ENCODE data around the gene TUBAL3. TPM values are rescaled to one million over a fixed set of nuclear protein-coding genes. Genes with fewer than 3 reads are reported as not detected.

The TUBAL3 gene
- total RNA-seq, 1 experiment from 2014 or later: 0.98 TPM

DNA sequence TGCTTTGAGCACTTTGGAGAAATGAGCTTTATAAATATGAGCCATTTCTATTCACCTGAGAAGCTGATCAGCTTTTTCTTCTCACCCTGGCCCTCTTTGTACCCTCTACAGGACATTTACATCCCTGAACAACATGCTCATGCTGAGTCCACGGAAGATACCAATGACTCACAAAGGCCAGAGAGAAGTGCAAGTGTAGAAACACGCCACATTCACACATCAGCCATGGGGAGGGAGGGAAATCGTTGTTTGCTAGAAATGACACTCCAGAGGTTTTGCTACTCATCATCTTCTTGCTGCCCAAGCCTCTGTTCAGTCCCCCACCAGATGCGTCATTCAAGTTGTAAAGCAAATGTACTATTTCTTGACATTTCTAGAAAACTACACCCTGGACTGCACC is 42.7 kb downstream of the TUBAL3 start:
- DNase-seq (ENCODE audit: low read depth, low spot score) (no peak), ATAC-seq (no peak)
- H4K20me1 ChIP-seq (ENCODE audit: insufficient read depth): no peaks in the 10 kb centered on the region
- no peaks in the 10 kb centered on the region for H3K36me3 ChIP-seq (ENCODE audit: control insufficient read depth in 1 of 2, insufficient read depth in 2 of 2, low read length in 2 of 2)
- ChIA-PET CTCF (no interaction called here), RAD21 (ENCODE audit: low non-redundant PET in 1 of 2, low total read pairs in 2 of 2, uncharacterized antibody in 2 of 2, unreplicated experiment in 2 of 2) (no interaction called here), POLR2A (no interaction called here)
- H3K9ac ChIP-seq (ENCODE audit: low read length): no peak overlapping the region
- no peaks in the 10 kb centered on the region for H3K79me2 ChIP-seq (ENCODE audit: insufficient read depth, low read length)
- intact Hi-C loops (cut with micrococcal nuclease): no loop called here
- H3K4me3 ChIP-seq (replicated peaks in 1 of 2; ENCODE audit: low read depth in 1 of 2, low read length in 2 of 2): no peak overlapping the region
- peaks cover 56% of the 10 kb centered on the region for H3K27me3 ChIP-seq (ENCODE audit: insufficient read depth, low read length)
- H2AFZ ChIP-seq (ENCODE audit: low read depth, low read length, poor library complexity, severe bottlenecking): no peak overlapping the region
- no peaks in the 10 kb centered on the region for H3K4me1 ChIP-seq (ENCODE audit: control insufficient read depth in 1 of 2, insufficient read depth in 2 of 2, low read length in 2 of 2)
- H3K9me2 ChIP-seq (ENCODE audit: insufficient read depth): no peaks in the 10 kb centered on the region
- H3K4me2 ChIP-seq (ENCODE audit: low read length): no peak overlapping the region
- H3K9me3 ChIP-seq (ENCODE audit: control insufficient read depth in 1 of 2, insufficient read depth in 1 of 2, low read depth in 1 of 2, low read length in 2 of 2): no peaks in the 10 kb centered on the region
- H3K27ac ChIP-seq (ENCODE audit: low read depth, low read length): no peak overlapping the region
- TF ChIP-seq FOSL1 (IDR thresholded peaks at IDR 0.05; ENCODE audit: low read depth): no peak
- BruUV-seq (replicated peaks): no TSS peak

DNA sequence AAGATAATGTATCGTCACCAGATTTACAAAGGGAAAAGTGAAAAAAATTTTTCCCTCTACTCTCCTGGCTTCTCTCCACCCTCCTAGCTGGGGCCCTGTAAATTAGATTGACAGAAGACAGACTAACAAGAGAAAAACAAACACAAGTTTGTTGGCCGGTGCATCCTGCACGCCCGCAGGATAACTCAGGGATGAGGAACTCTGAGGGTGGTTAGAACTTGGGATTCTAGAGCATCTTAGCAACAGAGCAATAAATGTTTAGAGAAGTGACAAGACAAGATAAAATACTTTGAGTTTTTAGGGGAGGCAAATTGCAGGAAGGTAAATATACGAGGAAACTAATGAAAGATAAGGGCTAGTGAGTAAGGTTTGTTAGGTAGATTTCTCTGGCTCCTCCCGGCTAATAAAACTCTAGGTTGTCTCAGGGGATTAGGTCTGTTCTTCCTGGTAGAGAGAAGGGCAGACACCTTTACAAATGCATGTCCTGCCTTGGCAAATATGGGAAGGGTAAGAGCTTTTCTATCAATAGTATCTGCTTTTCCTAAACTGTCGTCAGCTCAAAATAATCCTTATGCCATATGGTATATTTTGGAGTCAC is 44.2 kb downstream of the TUBAL3 start:
- Histone ChIP-seq H3K4me3 (replicated peaks in 1 of 2; ENCODE audit: low read depth in 1 of 2, low read length in 2 of 2) (no peak overlapping the region), H3K9me2 (ENCODE audit: insufficient read depth) (no peaks in the 10 kb centered on the region), H4K20me1 (ENCODE audit: insufficient read depth) (no peaks in the 10 kb centered on the region), H3K9ac (ENCODE audit: low read length) (no peak overlapping the region), H3K27ac (ENCODE audit: low read depth, low read length) (no peak overlapping the region), H3K79me2 (ENCODE audit: insufficient read depth, low read length) (no peaks in the 10 kb centered on the region), H3K9me3 (ENCODE audit: control insufficient read depth in 1 of 2, insufficient read depth in 1 of 2, low read depth in 1 of 2, low read length in 2 of 2) (no peaks in the 10 kb centered on the region), H2AFZ (ENCODE audit: low read depth, low read length, poor library complexity, severe bottlenecking) (no peak overlapping the region), H3K4me2 (ENCODE audit: low read length) (no peak overlapping the region), H3K4me1 (ENCODE audit: control insufficient read depth in 1 of 2, insufficient read depth in 2 of 2, low read length in 2 of 2) (no peaks in the 10 kb centered on the region), H3K27me3 (ENCODE audit: insufficient read depth, low read length) (peaks cover 43% of the 10 kb centered on the region), H3K36me3 (ENCODE audit: control insufficient read depth in 1 of 2, insufficient read depth in 2 of 2, low read length in 2 of 2) (no peaks in the 10 kb centered on the region)
- DNase-seq (ENCODE audit: low read depth, low spot score) (no peak), ATAC-seq (no peak)
- no TSS peak for BruUV-seq (replicated peaks)
- ChIA-PET CTCF (no interaction called here), RAD21 (ENCODE audit: low non-redundant PET in 1 of 2, low total read pairs in 2 of 2, uncharacterized antibody in 2 of 2, unreplicated experiment in 2 of 2) (no interaction called here), POLR2A (no interaction called here)
- intact Hi-C loops (cut with micrococcal nuclease): no loop called here
- TF ChIP-seq EZH2 (IDR thresholded peaks at IDR 0.05) (no peak), RAD21 (IDR thresholded peaks at IDR 0.05; ENCODE audit: low read depth) (no peak), TCF7L2 (IDR thresholded peaks at IDR 0.05; ENCODE audit: borderline replicate concordance, extremely low read depth, insufficient read depth, insufficient read length) (no peak), ZFX (IDR thresholded peaks at IDR 0.05) (no peak), YY1 (IDR thresholded peaks at IDR 0.05; ENCODE audit: extremely low read depth, insufficient replicate concordance, low read depth, low read length) (no peak), SRF (IDR thresholded peaks at IDR 0.05; ENCODE audit: low read depth) (no peak)
- TF ChIP-seq, protein P1, sequence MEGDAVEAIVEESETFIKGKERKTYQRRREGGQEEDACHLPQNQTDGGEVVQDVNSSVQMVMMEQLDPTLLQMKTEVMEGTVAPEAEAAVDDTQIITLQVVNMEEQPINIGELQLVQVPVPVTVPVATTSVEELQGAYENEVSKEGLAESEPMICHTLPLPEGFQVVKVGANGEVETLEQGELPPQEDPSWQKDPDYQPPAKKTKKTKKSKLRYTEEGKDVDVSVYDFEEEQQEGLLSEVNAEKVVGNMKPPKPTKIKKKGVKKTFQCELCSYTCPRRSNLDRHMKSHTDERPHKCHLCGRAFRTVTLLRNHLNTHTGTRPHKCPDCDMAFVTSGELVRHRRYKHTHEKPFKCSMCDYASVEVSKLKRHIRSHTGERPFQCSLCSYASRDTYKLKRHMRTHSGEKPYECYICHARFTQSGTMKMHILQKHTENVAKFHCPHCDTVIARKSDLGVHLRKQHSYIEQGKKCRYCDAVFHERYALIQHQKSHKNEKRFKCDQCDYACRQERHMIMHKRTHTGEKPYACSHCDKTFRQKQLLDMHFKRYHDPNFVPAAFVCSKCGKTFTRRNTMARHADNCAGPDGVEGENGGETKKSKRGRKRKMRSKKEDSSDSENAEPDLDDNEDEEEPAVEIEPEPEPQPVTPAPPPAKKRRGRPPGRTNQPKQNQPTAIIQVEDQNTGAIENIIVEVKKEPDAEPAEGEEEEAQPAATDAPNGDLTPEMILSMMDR (IDR thresholded peaks at IDR 0.05 in 2 of 3, conservative IDR thresholded peaks at IDR 0.05 in 1 of 3; ENCODE audit: borderline replicate concordance in 1 of 3, insufficient read depth in 1 of 3, low read depth in 2 of 3, low read length in 2 of 3): no peak
- TF ChIP-seq, protein P2, sequence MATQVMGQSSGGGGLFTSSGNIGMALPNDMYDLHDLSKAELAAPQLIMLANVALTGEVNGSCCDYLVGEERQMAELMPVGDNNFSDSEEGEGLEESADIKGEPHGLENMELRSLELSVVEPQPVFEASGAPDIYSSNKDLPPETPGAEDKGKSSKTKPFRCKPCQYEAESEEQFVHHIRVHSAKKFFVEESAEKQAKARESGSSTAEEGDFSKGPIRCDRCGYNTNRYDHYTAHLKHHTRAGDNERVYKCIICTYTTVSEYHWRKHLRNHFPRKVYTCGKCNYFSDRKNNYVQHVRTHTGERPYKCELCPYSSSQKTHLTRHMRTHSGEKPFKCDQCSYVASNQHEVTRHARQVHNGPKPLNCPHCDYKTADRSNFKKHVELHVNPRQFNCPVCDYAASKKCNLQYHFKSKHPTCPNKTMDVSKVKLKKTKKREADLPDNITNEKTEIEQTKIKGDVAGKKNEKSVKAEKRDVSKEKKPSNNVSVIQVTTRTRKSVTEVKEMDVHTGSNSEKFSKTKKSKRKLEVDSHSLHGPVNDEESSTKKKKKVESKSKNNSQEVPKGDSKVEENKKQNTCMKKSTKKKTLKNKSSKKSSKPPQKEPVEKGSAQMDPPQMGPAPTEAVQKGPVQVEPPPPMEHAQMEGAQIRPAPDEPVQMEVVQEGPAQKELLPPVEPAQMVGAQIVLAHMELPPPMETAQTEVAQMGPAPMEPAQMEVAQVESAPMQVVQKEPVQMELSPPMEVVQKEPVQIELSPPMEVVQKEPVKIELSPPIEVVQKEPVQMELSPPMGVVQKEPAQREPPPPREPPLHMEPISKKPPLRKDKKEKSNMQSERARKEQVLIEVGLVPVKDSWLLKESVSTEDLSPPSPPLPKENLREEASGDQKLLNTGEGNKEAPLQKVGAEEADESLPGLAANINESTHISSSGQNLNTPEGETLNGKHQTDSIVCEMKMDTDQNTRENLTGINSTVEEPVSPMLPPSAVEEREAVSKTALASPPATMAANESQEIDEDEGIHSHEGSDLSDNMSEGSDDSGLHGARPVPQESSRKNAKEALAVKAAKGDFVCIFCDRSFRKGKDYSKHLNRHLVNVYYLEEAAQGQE (IDR thresholded peaks at IDR 0.05; ENCODE audit: low read depth): no peak
- TF ChIP-seq, protein P3, sequence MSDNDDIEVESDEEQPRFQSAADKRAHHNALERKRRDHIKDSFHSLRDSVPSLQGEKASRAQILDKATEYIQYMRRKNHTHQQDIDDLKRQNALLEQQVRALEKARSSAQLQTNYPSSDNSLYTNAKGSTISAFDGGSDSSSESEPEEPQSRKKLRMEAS (IDR thresholded peaks at IDR 0.05): no peak

All from HCT116 (cell line).